Neuron (in vitro differentiated cells): Measurements from ENCODE around the gene EEFSEC.

Experiments used
- H2AFZ ChIP-seq: one replicate; pipeline ENCODE4 v1.6.1; 2013; ENCODE audit warnings: low read depth, mild to moderate bottlenecking, inconsistent platforms, low read length, moderate library complexity
- H3K27me3 ChIP-seq: one replicate; pipeline ENCODE4 v1.6.1; 2013; ENCODE audit warnings: low read length; ENCODE audit not compliant: insufficient read depth
- H3K36me3 ChIP-seq: one replicate; pipeline ENCODE4 v1.6.1; 2013; ENCODE audit warnings: low read length; ENCODE audit not compliant: insufficient read depth
- H3K4me1 ChIP-seq: one replicate; pipeline ENCODE4 v1.6.1; 2013; ENCODE audit warnings: low read length; ENCODE audit not compliant: insufficient read depth
- H3K4me3 ChIP-seq: 2 replicates; pipeline ENCODE4 v1.5.1; 2013; ENCODE audit warnings: mild to moderate bottlenecking, low read length, moderate library complexity
- H3K9me3 ChIP-seq: one replicate; pipeline ENCODE4 v1.6.1; 2013; ENCODE audit warnings: low read length

The EEFSEC gene

GRCh38 chr3:128339491-128340012 lies 186.3 kb downstream of the EEFSEC start:
- Histone ChIP-seq H3K4me3 (no peak overlapping the region), H3K9me3 (no peaks in the 10 kb centered on the region), H3K4me1 (peaks cover 20% of the 10 kb centered on the region), H2AFZ (no peak overlapping the region), H3K36me3 (peaks cover 5% of the 10 kb centered on the region), H3K27me3 (no peaks in the 10 kb centered on the region)

DNA sequence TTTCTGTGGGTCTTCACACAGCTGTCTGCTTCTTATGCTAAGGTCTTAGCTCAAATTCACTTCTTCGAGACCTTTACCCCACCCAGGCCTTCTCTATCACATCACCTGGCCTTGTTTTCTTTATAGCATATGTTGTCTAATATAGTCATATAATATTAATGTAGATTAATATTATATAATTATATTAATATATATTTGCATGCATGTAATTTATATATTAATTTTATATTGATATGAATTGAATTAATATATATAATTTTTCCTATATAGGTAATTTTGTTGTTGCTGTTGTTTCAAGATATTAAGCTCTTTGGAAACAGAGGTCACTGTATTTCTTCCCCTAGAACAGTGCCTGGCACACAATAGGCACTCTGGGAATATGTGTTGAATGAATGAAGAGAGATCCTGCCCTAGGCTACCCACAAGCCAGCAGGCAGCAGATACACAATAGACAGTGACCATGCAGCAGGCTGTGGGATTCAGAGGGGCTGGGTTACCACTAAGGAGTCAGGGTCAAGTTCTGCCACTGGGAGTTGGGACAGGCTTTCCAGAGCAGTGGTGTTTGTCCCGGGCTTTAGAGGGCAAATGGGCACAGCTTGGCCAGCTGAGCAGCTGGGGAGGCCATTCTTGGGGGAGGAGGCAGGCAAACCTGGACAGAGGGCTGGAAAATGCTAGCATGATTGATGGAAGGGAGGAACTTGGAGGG lies 187.1 kb downstream of the EEFSEC start:
- Histone ChIP-seq H3K4me1 (peaks cover 20% of the 10 kb centered on the region), H3K27me3 (no peaks in the 10 kb centered on the region), H3K4me3 (no peak overlapping the region), H2AFZ (no peak overlapping the region), H3K36me3 (peaks cover 5% of the 10 kb centered on the region), H3K9me3 (no peaks in the 10 kb centered on the region)

- H3K36me3 ChIP-seq: peaks cover 5% of the 10 kb centered on the region
- H3K9me3 ChIP-seq: no peaks in the 10 kb centered on the region
- H3K4me3 ChIP-seq: no peak overlapping the region
- H3K27me3 ChIP-seq: no peaks in the 10 kb centered on the region
- no peak overlapping the region for H2AFZ ChIP-seq
- peaks cover 20% of the 10 kb centered on the region for H3K4me1 ChIP-seq
Observed at GRCh38 chr3:128340904-128341555, 187.7 kb downstream of the EEFSEC start.

GRCh38 chr3:128341659-128342395 lies 188.5 kb downstream of the EEFSEC start:
- H3K27me3 ChIP-seq: no peaks in the 10 kb centered on the region
- H3K36me3 ChIP-seq: peaks cover 5% of the 10 kb centered on the region
- H3K9me3 ChIP-seq: no peaks in the 10 kb centered on the region
- H3K4me1 ChIP-seq: peaks cover 17% of the 10 kb centered on the region
- H2AFZ ChIP-seq: no peak overlapping the region
- H3K4me3 ChIP-seq: no peak overlapping the region

DNA sequence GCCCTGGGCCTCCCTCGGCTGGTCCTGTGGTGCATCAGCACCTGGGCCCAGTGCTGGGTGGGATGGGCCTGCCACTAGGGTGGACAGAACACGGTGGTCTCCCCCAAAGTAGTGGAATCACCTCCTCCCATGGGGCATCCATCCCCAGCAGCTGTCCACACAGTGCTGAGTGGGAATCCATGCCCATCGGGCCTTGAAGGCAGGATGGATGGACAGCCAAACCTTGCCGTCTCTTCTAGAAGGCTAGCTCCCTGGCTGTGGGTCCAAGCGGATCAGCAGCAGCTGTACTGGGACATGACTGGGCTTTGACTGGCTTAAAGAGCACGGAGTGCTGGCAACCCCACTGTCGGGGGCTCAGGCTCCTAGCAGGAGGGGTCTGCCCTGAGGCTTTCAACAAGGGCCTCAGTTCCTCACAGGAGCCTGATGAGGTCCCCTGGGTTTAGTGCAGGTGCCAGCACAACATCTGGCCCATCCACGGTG lies 189.5 kb downstream of the EEFSEC start:
- no peak overlapping the region for H3K4me3 ChIP-seq
- H3K36me3 ChIP-seq: peaks cover 5% of the 10 kb centered on the region
- no peaks in the 10 kb centered on the region for H3K9me3 ChIP-seq
- H3K4me1 ChIP-seq: peaks cover 7% of the 10 kb centered on the region
- no peak overlapping the region for H2AFZ ChIP-seq
- no peaks in the 10 kb centered on the region for H3K27me3 ChIP-seq

GRCh38 chr3:128343287-128344051 lies 190.2 kb downstream of the EEFSEC start:
- H3K27me3 ChIP-seq: no peaks in the 10 kb centered on the region
- no peak overlapping the region for H3K4me3 ChIP-seq

GRCh38 chr3:128344052-128344735 lies 190.9 kb downstream of the EEFSEC start:
- no peaks in the 10 kb centered on the region for H3K27me3 ChIP-seq
- H3K4me1 ChIP-seq: peaks cover 3% of the 10 kb centered on the region
- peaks cover 5% of the 10 kb centered on the region for H3K36me3 ChIP-seq
- no peaks in the 10 kb centered on the region for H3K9me3 ChIP-seq
- no peak overlapping the region for H3K4me3 ChIP-seq
- H2AFZ ChIP-seq: no peak overlapping the region

More at GRCh38 chr3:128343287-128344051, 190.2 kb downstream of the EEFSEC start:
- peaks cover 6% of the 10 kb centered on the region for H3K4me1 ChIP-seq
- no peaks in the 10 kb centered on the region for H3K9me3 ChIP-seq
- peaks cover 5% of the 10 kb centered on the region for H3K36me3 ChIP-seq
- H2AFZ ChIP-seq: no peak overlapping the region

DNA sequence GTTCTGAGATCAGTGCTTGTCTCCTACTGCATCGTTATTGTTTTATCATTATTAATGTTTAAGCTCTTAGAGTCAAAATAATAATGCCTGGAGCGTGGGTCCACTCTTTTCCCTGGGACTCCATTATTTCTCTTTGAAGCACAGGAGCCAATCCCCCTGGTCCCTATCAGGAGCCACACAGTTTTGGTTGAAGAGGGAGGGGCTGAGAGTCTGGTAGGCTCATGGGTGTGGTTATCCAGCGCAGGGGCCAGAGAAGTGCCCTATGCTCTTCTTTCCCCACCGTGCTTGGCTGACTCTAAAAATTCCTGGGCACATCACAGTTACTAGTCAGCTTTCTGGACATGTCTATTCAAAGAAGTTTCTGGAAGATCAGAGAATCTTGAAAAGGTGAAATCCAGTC lies 191.9 kb downstream of the EEFSEC start:
- Histone ChIP-seq H3K4me1 (peaks cover 3% of the 10 kb centered on the region), H3K27me3 (no peaks in the 10 kb centered on the region), H3K4me3 (no peak overlapping the region), H3K9me3 (no peaks in the 10 kb centered on the region), H3K36me3 (peaks cover 5% of the 10 kb centered on the region), H2AFZ (no peak overlapping the region)

DNA sequence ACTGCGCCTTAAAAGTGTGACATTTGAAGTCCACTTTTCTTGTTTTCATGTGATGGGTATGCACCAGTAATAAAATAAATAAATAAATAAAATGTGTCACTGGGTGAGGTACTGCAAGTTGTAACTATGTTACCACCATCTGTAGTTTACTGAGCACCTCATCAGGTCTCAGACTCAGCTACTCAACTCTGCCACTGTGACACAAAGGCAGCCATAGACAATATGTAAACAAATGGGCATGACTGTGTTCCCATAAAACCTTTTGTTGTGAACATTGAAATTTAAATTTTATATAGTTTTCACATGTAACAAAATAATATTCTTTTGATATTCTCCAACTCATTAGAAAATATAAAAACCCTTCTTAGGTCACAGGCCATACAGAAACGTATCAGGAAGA lies 193.3 kb downstream of the EEFSEC start:
- Histone ChIP-seq H3K27me3 (no peaks in the 10 kb centered on the region), H2AFZ (no peak overlapping the region), H3K4me3 (no peak overlapping the region), H3K36me3 (peaks cover 3% of the 10 kb centered on the region), H3K9me3 (no peaks in the 10 kb centered on the region), H3K4me1 (peaks cover 3% of the 10 kb centered on the region)

- no peaks in the 10 kb centered on the region for H3K9me3 ChIP-seq
- H3K4me3 ChIP-seq: no peak overlapping the region
- H3K27me3 ChIP-seq: no peaks in the 10 kb centered on the region
- no peaks in the 10 kb centered on the region for H3K36me3 ChIP-seq
- H3K4me1 ChIP-seq: peaks cover 8% of the 10 kb centered on the region
- H2AFZ ChIP-seq: no peak overlapping the region
Observed at GRCh38 chr3:128347282-128347681, 194.0 kb downstream of the EEFSEC start.

- H3K36me3 ChIP-seq: no peaks in the 10 kb centered on the region
- H2AFZ ChIP-seq: no peak overlapping the region
- H3K4me3 ChIP-seq: no peak overlapping the region
- H3K27me3 ChIP-seq: no peaks in the 10 kb centered on the region
- peaks cover 8% of the 10 kb centered on the region for H3K4me1 ChIP-seq
- no peaks in the 10 kb centered on the region for H3K9me3 ChIP-seq
Observed at GRCh38 chr3:128348075-128348474, 194.8 kb downstream of the EEFSEC start.
